B cell (primary cell): ENCODE data around the gene TBC1D10A. TPM values are rescaled to one million over a fixed set of nuclear protein-coding genes. Genes with fewer than 3 reads are reported as not detected.
A peak's percentile ranks its signal among the peaks of the same experiment; 100 is the strongest.

Experiments
- ATAC-seq: fragments of 200-7000 bp; cut with Tn5 transposase; one replicate; pipeline ENCODE4 v1.10.0; 2021; ENCODE audit warnings: low read depth, mild to moderate bottlenecking, moderate number of reproducible peaks, moderate library complexity
- CTCF ChIA-PET: fragments of 350-600 bp; sonication (Branson Sonifier 250); formaldehyde crosslinking; loops from one replicate; lab custom pipeline; 2021; ENCODE audit warnings: antibody characterized with exemption, inconsistent platforms; lab: Charles Lee
- POLR2A ChIA-PET: fragments of 350-600 bp; sonication (Branson Sonifier 250); formaldehyde crosslinking; loops from one replicate; lab custom pipeline; 2021; ENCODE audit warnings: antibody characterized with exemption; lab: Charles Lee
- DNase-seq: peaks from one replicate; pipeline ENCODE4 v3.0.0; 2013
- H2AFZ ChIP-seq: 2 replicates; pipeline ENCODE4 v1.6.1; 2012; ENCODE audit warnings: mild to moderate bottlenecking, low read depth, low read length; ENCODE audit not compliant: insufficient read depth, poor library complexity, severe bottlenecking
- H3K27ac ChIP-seq, 2 donors: 1 replicate in 1 of 2; 2 replicates in 1 of 2; pipeline ENCODE4 v1.5.1; 2012 to 2013; ENCODE audit warnings: low read length in 2 of 2, mild to moderate bottlenecking in 2 of 2, moderate library complexity in 1 of 2
- H3K27me3 ChIP-seq, 4 experiments: fragments of 200-600 bp in 1 of 4; sonication (generic) in 1 of 4; replicated peaks in 1 of 4; 1 replicate in 2 of 4; 2 replicates in 2 of 4; pipeline versions ENCODE4 v1.6.1 to v1.7.0; 2013 to 2016; ENCODE audit warnings: low read length in 3 of 4, mild to moderate bottlenecking in 2 of 4, mixed read lengths in 1 of 4, moderate library complexity in 1 of 4; ENCODE audit not compliant: insufficient read depth in 4 of 4, control insufficient read depth in 3 of 4; ENCODE audit errors: control extremely low read depth in 1 of 4
- H3K36me3 ChIP-seq, 2 experiments: replicated peaks in 1 of 2; 1 replicate in 1 of 2; 2 replicates in 1 of 2; pipeline versions ENCODE4 v1.6.1 to v1.7.1; 2013; ENCODE audit warnings: low read length in 1 of 2; ENCODE audit not compliant: insufficient read depth in 2 of 2, control insufficient read depth in 1 of 2; ENCODE audit errors: control extremely low read depth in 1 of 2, extremely low read depth in 1 of 2
- H3K4me1 ChIP-seq, 2 donors: fragments of 200-600 bp in 1 of 2; sonication (generic) in 1 of 2; 1 replicate in 1 of 2; 2 replicates in 1 of 2; pipeline versions ENCODE4 v1.5.1 to v1.6.1; 2013 to 2017; ENCODE audit warnings: low read length in 2 of 2; ENCODE audit not compliant: control insufficient read depth in 2 of 2, insufficient read depth in 2 of 2
- H3K4me2 ChIP-seq: replicated peaks from 2 replicates; pipeline ENCODE3; 2012; ENCODE audit warnings: mild to moderate bottlenecking, low read depth, low read length; ENCODE audit not compliant: poor library complexity, severe bottlenecking
- H3K4me3 ChIP-seq, 5 experiments: fragments of 200-600 bp in 1 of 5; sonication (generic) in 1 of 5; 1 replicate in 3 of 5; 2 replicates in 2 of 5; pipeline versions ENCODE4 v1.5.1 to v1.7.0; 2011 to 2016; ENCODE audit warnings: low read length in 4 of 5, mild to moderate bottlenecking in 4 of 5, low read depth in 2 of 5, control low read depth in 1 of 5, moderate library complexity in 1 of 5; ENCODE audit not compliant: insufficient read depth in 1 of 5; ENCODE audit errors: control extremely low read depth in 1 of 5, extremely low read depth in 1 of 5
- H3K79me2 ChIP-seq: fragments of 200-600 bp; sonication (generic); one replicate; pipeline ENCODE4 v1.6.0; 2016; ENCODE audit warnings: low read length; ENCODE audit not compliant: control insufficient read depth, insufficient read depth
- H3K9ac ChIP-seq: fragments of 200-600 bp; sonication (generic); 2 replicates; pipeline ENCODE4 v1.6.1; 2017; ENCODE audit warnings: mild to moderate bottlenecking, low read length, moderate library complexity
- H3K9me3 ChIP-seq, 3 donors: one replicate each; pipeline versions ENCODE4 v1.6.1 to v1.7.1; 2013; ENCODE audit warnings: low read length in 2 of 3; ENCODE audit not compliant: control insufficient read depth in 2 of 3, insufficient read depth in 1 of 3; ENCODE audit errors: control extremely low read depth in 1 of 3
- H4K20me1 ChIP-seq: 2 replicates; pipeline ENCODE4 v1.6.0; 2012; ENCODE audit warnings: mild to moderate bottlenecking, low read length; ENCODE audit not compliant: insufficient read depth, control insufficient read depth, poor library complexity, severe bottlenecking
- H3K27ac Mint-ChIP-seq: one replicate; pipeline ENCODE4 v1.8.0; 2021; ENCODE audit warnings: mixed read lengths
- H3K27me3 Mint-ChIP-seq: one replicate; pipeline ENCODE4 v1.8.0; 2021; ENCODE audit warnings: mixed read lengths
- H3K4me1 Mint-ChIP-seq: one replicate; pipeline ENCODE4 v1.8.0; 2021; ENCODE audit warnings: mixed read lengths
- H3K4me3 Mint-ChIP-seq: one replicate; pipeline ENCODE4 v1.8.0; 2021; ENCODE audit warnings: mixed read lengths
- H3K9me3 Mint-ChIP-seq: one replicate; pipeline ENCODE4 v1.8.0; 2022; ENCODE audit warnings: mixed read lengths; ENCODE audit not compliant: insufficient read depth
- EZH2 ChIP-seq: IDR thresholded peaks from 2 replicates; pipeline ENCODE4 v1.6.1; 2012; ENCODE audit warnings: borderline replicate concordance, low read depth, mild to moderate bottlenecking, moderate library complexity, low read length; ENCODE audit not compliant: insufficient read depth, poor library complexity, severe bottlenecking
- WGBS: methylation state at CpG from one replicate; pipeline ENCODE4 v1.1.5; 2013; ENCODE audit warnings: missing lambda C conversion rate; ENCODE audit not compliant: insufficient coverage; 5-methylcytosine and 5-hydroxymethylcytosine counted together
- intact Hi-C: fragments of 100-400 bp; cut with micrococcal nuclease; formaldehyde crosslinking; loops from one replicate; pipeline ENCODE4 v1.10.0; 2022
- polyA plus RNA-seq: library from polyadenylated mRNA; depleted of rRNA; stranded (reverse); fragments of >200 nt; gene quantifications from 2 replicates; pipeline ENCODE4 v1.2.3, GENCODE V29; 2012
- total RNA-seq, 2 donors: library from RNA; stranded (reverse); fragments of 120-200 nt in 1 of 2; gene quantifications; 1 replicate in 1 of 2; 2 replicates in 1 of 2; pipeline versions ENCODE4 v1.2.3 to v1.2.4, GENCODE V29; 2013 to 2022
- TF ChIP-seq, protein P1 (sequence below): fragments of 200-600 bp; IDR thresholded peaks from one replicate; pipeline ENCODE4 v1.8.0; 2022; ENCODE audit warnings: antibody characterized with exemption, mild to moderate bottlenecking

TBC1D10A gene
- total and polyA plus RNA-seq, 2 donors (not counting 1 experiment from before 2014, with no cell fraction given), result 45.2 to 58.4 TPM

DNA sequence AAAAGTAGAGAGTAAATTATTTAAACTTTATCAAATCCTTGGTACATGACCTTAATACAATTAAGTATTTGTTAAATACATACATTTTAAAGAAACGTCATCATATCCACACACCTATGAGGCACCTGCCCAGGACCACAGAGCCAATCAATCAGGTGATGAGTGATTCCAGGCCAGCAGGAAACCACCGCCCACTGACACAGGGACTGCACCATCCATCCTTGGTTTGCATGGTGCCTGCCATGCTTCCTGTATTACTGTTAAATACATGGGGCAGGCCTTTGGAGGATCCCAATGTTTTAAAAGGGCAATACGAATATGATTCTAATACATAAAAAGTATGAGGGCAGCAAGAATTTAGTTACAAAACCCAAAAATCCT is 7.0 kb upstream of the TBC1D10A start:
- ChIA-PET CTCF (interaction anchor here (4.2 kb wide), 1 partner anchor 46 kb away, joined by 25 read pairs; the partner anchor contains the start of gene CASTOR1), POLR2A (no interaction called here)
- Histone ChIP-seq H4K20me1 (peaks cover 18% of the 10 kb centered on the region), H3K9me3 (no peaks in the 10 kb centered on the region), H3K9ac (no peak overlapping the region), H3K4me3 (no peak overlapping the region), H3K36me3 (peaks cover 3 to 70% of the 10 kb centered on the region in 2 experiments), H3K4me2 (no peak overlapping the region), H3K4me1 (no peaks in the 10 kb centered on the region), H3K27me3 (no peaks in the 10 kb centered on the region), H3K79me2 (no peaks in the 10 kb centered on the region), H2AFZ (no peak overlapping the region), H3K27ac (no peak overlapping the region)
- peak overlapping the region; percentile 20 for H3K27ac Mint-ChIP-seq
- ATAC-seq (no peak), DNase-seq (no peak)
- H3K9me3 Mint-ChIP-seq, result no peaks in the 10 kb centered on the region
- WGBS, result 90% methylated on average over 1 of the region's 3 CpGs
- no peaks in the 10 kb centered on the region for H3K4me1 Mint-ChIP-seq
- TF ChIP-seq, protein P1, sequence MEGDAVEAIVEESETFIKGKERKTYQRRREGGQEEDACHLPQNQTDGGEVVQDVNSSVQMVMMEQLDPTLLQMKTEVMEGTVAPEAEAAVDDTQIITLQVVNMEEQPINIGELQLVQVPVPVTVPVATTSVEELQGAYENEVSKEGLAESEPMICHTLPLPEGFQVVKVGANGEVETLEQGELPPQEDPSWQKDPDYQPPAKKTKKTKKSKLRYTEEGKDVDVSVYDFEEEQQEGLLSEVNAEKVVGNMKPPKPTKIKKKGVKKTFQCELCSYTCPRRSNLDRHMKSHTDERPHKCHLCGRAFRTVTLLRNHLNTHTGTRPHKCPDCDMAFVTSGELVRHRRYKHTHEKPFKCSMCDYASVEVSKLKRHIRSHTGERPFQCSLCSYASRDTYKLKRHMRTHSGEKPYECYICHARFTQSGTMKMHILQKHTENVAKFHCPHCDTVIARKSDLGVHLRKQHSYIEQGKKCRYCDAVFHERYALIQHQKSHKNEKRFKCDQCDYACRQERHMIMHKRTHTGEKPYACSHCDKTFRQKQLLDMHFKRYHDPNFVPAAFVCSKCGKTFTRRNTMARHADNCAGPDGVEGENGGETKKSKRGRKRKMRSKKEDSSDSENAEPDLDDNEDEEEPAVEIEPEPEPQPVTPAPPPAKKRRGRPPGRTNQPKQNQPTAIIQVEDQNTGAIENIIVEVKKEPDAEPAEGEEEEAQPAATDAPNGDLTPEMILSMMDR, result no peak
- H3K4me3 Mint-ChIP-seq, result no peak overlapping the region
- intact Hi-C loops, result no loop called here
- H3K27me3 Mint-ChIP-seq, result no peaks in the 10 kb centered on the region

DNA sequence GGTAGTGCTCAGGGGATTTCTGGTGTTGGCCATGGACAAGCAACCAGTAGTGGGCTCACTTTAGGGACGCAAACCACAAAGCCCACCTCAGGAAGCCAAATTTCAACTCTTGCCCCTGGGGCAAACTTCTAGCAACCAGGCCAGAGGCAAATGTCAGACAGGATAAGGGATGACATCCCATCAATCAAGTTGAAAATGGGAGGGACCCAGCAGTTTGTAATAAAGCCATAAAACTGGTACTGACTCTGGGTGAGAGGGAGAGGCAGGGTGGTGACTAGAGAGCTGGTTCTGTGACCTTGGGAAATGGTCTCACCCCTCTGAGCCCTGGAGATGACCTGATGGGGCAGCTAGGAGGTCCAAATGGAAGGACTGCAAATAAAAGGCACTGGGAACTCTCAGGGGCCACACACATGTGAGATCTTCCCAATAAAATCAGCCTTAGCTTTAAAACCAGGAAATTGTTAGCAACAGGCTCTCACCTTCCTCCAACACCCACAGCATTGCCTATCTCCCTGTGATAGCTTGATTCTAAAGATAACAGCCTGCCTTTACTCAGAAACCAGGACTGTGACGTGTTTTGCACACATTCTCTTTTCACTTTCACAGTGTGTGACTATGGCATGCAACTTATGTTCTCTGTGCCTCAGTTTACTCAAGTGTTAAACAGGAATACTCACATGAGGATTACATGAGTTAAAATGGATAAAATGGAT is 6.4 kb upstream of the TBC1D10A start:
- 89% methylated on average over 1 of the region's 2 CpGs for WGBS
- TF ChIP-seq, protein P1, result no peak
- no peak for TF ChIP-seq EZH2
- Histone ChIP-seq H3K4me1 (no peaks in the 10 kb centered on the region), H3K9ac (no peak overlapping the region), H3K27me3 (no peaks in the 10 kb centered on the region), H3K79me2 (no peaks in the 10 kb centered on the region), H3K36me3 (peaks cover 3 to 65% of the 10 kb centered on the region in 2 experiments), H4K20me1 (peaks cover 18% of the 10 kb centered on the region), H3K27ac (no peak overlapping the region), H3K4me2 (no peak overlapping the region), H3K9me3 (no peaks in the 10 kb centered on the region), H3K4me3 (no peak overlapping the region), H2AFZ (no peak overlapping the region)
- intact Hi-C loops, result no loop called here
- Mint-ChIP-seq H3K9me3 (no peaks in the 10 kb centered on the region), H3K4me1 (no peaks in the 10 kb centered on the region), H3K27me3 (no peaks in the 10 kb centered on the region), H3K4me3 (no peak overlapping the region), H3K27ac (no peak overlapping the region)
- CTCF ChIA-PET, result interaction anchor here (1.4 to 4.2 kb wide), 2 partner anchors 45 to 54 kb away, joined by 5 to 25 read pairs; partner anchors contain the start of genes CASTOR1 and RNF215
- POLR2A ChIA-PET, result no interaction called here
- DNase-seq (no peak), ATAC-seq (no peak)
